AG08395 (cell line): ENCODE data around the gene ZNF382.

Experiments used
- DNase-seq: peaks from one replicate; pipeline ENCODE4 v3.0.0; 2012; ENCODE audit warnings: mixed read lengths, low spot score

The ZNF382 gene

GRCh38 chr19:36679455-36679854 is 74.3 kb downstream of the ZNF382 start:
- DNase-seq: no peak
